Activated CD4-positive, alpha-beta T cell treated with anti-CD3 and anti-CD28 coated beads, Interleukin-2, amount 50 U/mL, for 48 hours (primary cell): ENCODE results near the gene BCAP31.
"Not testable (repeated sequence)": the region's sequence is repeated elsewhere in the genome, so short reads cannot be mapped to it uniquely, and the experiment has no call there.

ENCODE experiments used
- DNase-seq, 2 experiments: peaks; one replicate each; pipeline ENCODE4 v3.0.0-alpha.2; 2020

The BCAP31 gene

GRCh38 chrX:153692611-153693156 is 31.5 kb downstream of the BCAP31 start:
- no peak for DNase-seq

- no peak for DNase-seq
Observed at GRCh38 chrX:153692003-153692402, 32.2 kb downstream of the BCAP31 start.

GRCh38 chrX:153691032-153691827 is 33.0 kb downstream of the BCAP31 start:
- not testable (repeated sequence) for DNase-seq

GRCh38 chrX:153690466-153690865 is 33.7 kb downstream of the BCAP31 start:
- DNase-seq, result no peak

- no peak for DNase-seq
Observed at GRCh38 chrX:153689654-153690465, 34.3 kb downstream of the BCAP31 start.

- DNase-seq, result no peak
Observed at GRCh38 chrX:153688911-153689590, 35.1 kb downstream of the BCAP31 start.

- no peak for DNase-seq
Observed at GRCh38 chrX:153688506-153688905, 35.7 kb downstream of the BCAP31 start.

GRCh38 chrX:153688071-153688470 is 36.1 kb downstream of the BCAP31 start:
- DNase-seq, result no peak

- DNase-seq, result peak; percentile 43 to 52
Observed at GRCh38 chrX:153687121-153688039, 36.8 kb downstream of the BCAP31 start, which contains the start of gene SLC6A8. SLC6A8 (plus strand) TSS chrX:153687926; CDS start chrX:153688575, 649 bp downstream.

- no peak for DNase-seq
Observed at GRCh38 chrX:153686711-153687110, 37.5 kb downstream of the BCAP31 start.

GRCh38 chrX:153685751-153686696 is 38.2 kb downstream of the BCAP31 start:
- DNase-seq, result no peak

GRCh38 chrX:153685156-153685536 is 39.0 kb downstream of the BCAP31 start:
- no peak for DNase-seq

- DNase-seq, result no peak
Observed at GRCh38 chrX:153684467-153685155, 39.6 kb downstream of the BCAP31 start.

GRCh38 chrX:153683486-153683885 is 40.7 kb downstream of the BCAP31 start:
- DNase-seq, result not testable (repeated sequence)

GRCh38 chrX:153681175-153681574 is 43.0 kb downstream of the BCAP31 start:
- DNase-seq, result no peak

GRCh38 chrX:153674219-153674851 is 49.9 kb downstream of the BCAP31 start:
- DNase-seq, result no peak

GRCh38 chrX:153673428-153674218 is 50.6 kb downstream of the BCAP31 start, which contains the start of gene PNCK:
PNCK (minus strand) TSS chrX:153673813; CDS start chrX:153673076, 737 bp downstream.
- no peak for DNase-seq
